HepG2 (cell line): Measurements from ENCODE around the gene STRIP1. TPM values are rescaled to one million over a fixed set of nuclear protein-coding genes. Genes with fewer than 3 reads are reported as not detected.

ENCODE experiments used
- CC2D1A ChIP-seq: sonication (generic); formaldehyde crosslinking; IDR thresholded peaks from 2 replicates; pipeline ENCODE4 v1.8.1; 2023; ENCODE audit warnings: mild to moderate bottlenecking, missing genetic modification reagents
- CCAR2 ChIP-seq: fragments of 200-400 bp; formaldehyde crosslinking; optimal IDR thresholded peaks from 2 replicates; pipeline ENCODE3; 2018; ENCODE audit warnings: low read depth, mild to moderate bottlenecking, low read length, moderate library complexity
- JARID2 ChIP-seq: sonication (generic); formaldehyde crosslinking; IDR thresholded peaks from 2 replicates; pipeline ENCODE4 v1.8.1; 2023; ENCODE audit warnings: missing genetic modification reagents, inconsistent platforms; ENCODE audit not compliant: insufficient replicate concordance
- MYNN ChIP-seq: sonication (generic); formaldehyde crosslinking; IDR thresholded peaks from 2 replicates; pipeline ENCODE4 v1.4.0; 2020; ENCODE audit warnings: mild to moderate bottlenecking, low read depth, missing genetic modification reagents
- NKX3-1 ChIP-seq: sonication (generic); formaldehyde crosslinking; IDR thresholded peaks from 2 replicates; pipeline ENCODE4 v1.5.0; 2020; ENCODE audit warnings: missing genetic modification reagents
- PHF5A ChIP-seq: IDR thresholded peaks from one replicate; pipeline ENCODE4 v1.6.1; 2018; ENCODE audit warnings: low read depth, missing genetic modification reagents; ENCODE audit not compliant: unreplicated experiment
- POLR2AphosphoS2 ChIP-seq: IDR thresholded peaks from 2 replicates; pipeline ENCODE4 v1.6.1; 2011; ENCODE audit warnings: low read depth, low read length, improper control_type of control experiment
- PRMT3 ChIP-seq: sonication (generic); formaldehyde crosslinking; IDR thresholded peaks from 2 replicates; pipeline ENCODE4 v1.8.1; 2022; ENCODE audit warnings: low read depth, mild to moderate bottlenecking, moderate library complexity, missing genetic modification reagents, borderline replicate concordance
- RNF2 ChIP-seq: fragments of 450-650 bp; conservative IDR thresholded peaks from 2 replicates; pipeline ENCODE4 v1.6.1; 2016; ENCODE audit warnings: low read depth
- STAG1 ChIP-seq: sonication (generic); formaldehyde crosslinking; IDR thresholded peaks from 2 replicates; pipeline ENCODE4 v1.4.0; 2020; ENCODE audit warnings: missing genetic modification reagents
- TRIM24 ChIP-seq: sonication (generic); formaldehyde crosslinking; IDR thresholded peaks from 2 replicates; pipeline ENCODE4 v1.8.0; 2022; ENCODE audit warnings: mild to moderate bottlenecking, missing genetic modification reagents
- ZBTB2 ChIP-seq: sonication (generic); formaldehyde crosslinking; IDR thresholded peaks from 2 replicates; pipeline ENCODE4 v1.8.0; 2022; ENCODE audit warnings: low read depth, missing genetic modification reagents
- ZBTB7A ChIP-seq: sonication (generic); formaldehyde crosslinking; IDR thresholded peaks from 2 replicates; pipeline ENCODE4 v1.8.0; 2022; ENCODE audit warnings: mild to moderate bottlenecking, missing genetic modification reagents
- ZNF138 ChIP-seq: sonication (generic); formaldehyde crosslinking; IDR thresholded peaks from 2 replicates; pipeline ENCODE4 v1.5.0; 2020; ENCODE audit warnings: mild to moderate bottlenecking, low read depth, missing genetic modification reagents
- ZNF205 ChIP-seq: IDR thresholded peaks from 2 replicates; pipeline ENCODE4 v1.6.1; 2018; ENCODE audit warnings: missing biosample characterization, missing genetic modification reagents
- ZNF225 ChIP-seq: sonication (generic); formaldehyde crosslinking; IDR thresholded peaks from 2 replicates; pipeline ENCODE4 v1.4.0; 2020; ENCODE audit warnings: mild to moderate bottlenecking, missing genetic modification reagents
- ZNF234 ChIP-seq: sonication (generic); formaldehyde crosslinking; conservative IDR thresholded peaks from 2 replicates; pipeline ENCODE4 v1.5.1; 2020; ENCODE audit warnings: mild to moderate bottlenecking, missing genetic modification reagents
- ZNF280D ChIP-seq: sonication (generic); formaldehyde crosslinking; IDR thresholded peaks from 2 replicates; pipeline ENCODE4 v1.5.1; 2020; ENCODE audit warnings: mild to moderate bottlenecking, missing genetic modification reagents
- ZNF326 ChIP-seq: sonication (generic); formaldehyde crosslinking; IDR thresholded peaks from 2 replicates; pipeline ENCODE4 v1.4.0; 2020; ENCODE audit warnings: missing genetic modification reagents, borderline replicate concordance
- ZNF382 ChIP-seq: sonication (generic); formaldehyde crosslinking; IDR thresholded peaks from 2 replicates; pipeline ENCODE4 v1.5.0; 2020; ENCODE audit warnings: missing genetic modification reagents, mild to moderate bottlenecking, borderline replicate concordance
- ZNF546 ChIP-seq: sonication (generic); formaldehyde crosslinking; conservative IDR thresholded peaks from 2 replicates; pipeline ENCODE4 v1.8.1; 2023; ENCODE audit warnings: mild to moderate bottlenecking, missing genetic modification reagents
- ZNF614 ChIP-seq: IDR thresholded peaks from 2 replicates; pipeline ENCODE4 v1.6.1; 2018; ENCODE audit warnings: missing biosample characterization, missing genetic modification reagents, inconsistent platforms, borderline replicate concordance
- ZNF790 ChIP-seq: sonication (generic); formaldehyde crosslinking; IDR thresholded peaks from 2 replicates; pipeline ENCODE4 v1.8.0; 2022; ENCODE audit warnings: missing genetic modification reagents, mild to moderate bottlenecking, borderline replicate concordance
- ZNF891 ChIP-seq: sonication (generic); formaldehyde crosslinking; IDR thresholded peaks from 2 replicates; pipeline ENCODE4 v1.5.0; 2020; ENCODE audit warnings: mild to moderate bottlenecking, missing genetic modification reagents
- polyA plus RNA-seq, 8 experiments: library from polyadenylated mRNA; depleted of rRNA in 3 of 8; stranded (reverse) in 7 of 8; unstranded in 1 of 8; fragments of >200 nt; fragmentation: Illumina TruSeq in 4 of 8; extraction: Trizol in 4 of 8; gene quantifications; 2 replicates each; pipeline versions ENCODE4 v1.2.1 to v1.2.3, GENCODE V29; 2011 to 2016; ENCODE audit warnings: low read depth in 4 of 8, missing spikeins in 1 of 8, mixed read lengths in 1 of 8; ENCODE audit not compliant: insufficient read depth in 1 of 8
- total RNA-seq, 5 experiments: library from RNA; depleted of rRNA; stranded (reverse); fragments of >200 nt; fragmentation: Illumina TruSeq; extraction: Trizol; gene quantifications; 2 replicates each; pipeline ENCODE4 v1.2.3, GENCODE V29; 2016; ENCODE audit warnings: low read depth in 1 of 5
- TF ChIP-seq, protein P1 (sequence below): sonication (generic); formaldehyde crosslinking; IDR thresholded peaks from 2 replicates; pipeline ENCODE4 v1.4.0; 2020; ENCODE audit warnings: mild to moderate bottlenecking, low read depth, missing genetic modification reagents

STRIP1 gene
- total and polyA plus RNA-seq, 2 of the 13 experiments (the other 11 are each of a cell fraction or from before 2014, with no cell fraction given), result 20.9 to 27.9 TPM

- no peak for TF ChIP-seq ZNF280D
- no peak for TF ChIP-seq ZNF614
- peak; percentile 34; the same call in 1 of the 2 replicates for TF ChIP-seq ZNF891
- TF ChIP-seq ZBTB7A (CRISPR knock-in tag), result no peak
- TF ChIP-seq ZNF546 (CRISPR knock-in tag), result no peak
- TF ChIP-seq ZNF382 (CRISPR knock-in tag), result no peak
- no peak for TF ChIP-seq ZNF138 (CRISPR knock-in tag)
- no peak for TF ChIP-seq PHF5A (CRISPR knock-in tag)
- peak; percentile 68; the same call in 1 of the 2 replicates for TF ChIP-seq ZNF234 (CRISPR knock-in tag)
- TF ChIP-seq CC2D1A (CRISPR knock-in tag), result no peak
- TF ChIP-seq, protein P1, sequence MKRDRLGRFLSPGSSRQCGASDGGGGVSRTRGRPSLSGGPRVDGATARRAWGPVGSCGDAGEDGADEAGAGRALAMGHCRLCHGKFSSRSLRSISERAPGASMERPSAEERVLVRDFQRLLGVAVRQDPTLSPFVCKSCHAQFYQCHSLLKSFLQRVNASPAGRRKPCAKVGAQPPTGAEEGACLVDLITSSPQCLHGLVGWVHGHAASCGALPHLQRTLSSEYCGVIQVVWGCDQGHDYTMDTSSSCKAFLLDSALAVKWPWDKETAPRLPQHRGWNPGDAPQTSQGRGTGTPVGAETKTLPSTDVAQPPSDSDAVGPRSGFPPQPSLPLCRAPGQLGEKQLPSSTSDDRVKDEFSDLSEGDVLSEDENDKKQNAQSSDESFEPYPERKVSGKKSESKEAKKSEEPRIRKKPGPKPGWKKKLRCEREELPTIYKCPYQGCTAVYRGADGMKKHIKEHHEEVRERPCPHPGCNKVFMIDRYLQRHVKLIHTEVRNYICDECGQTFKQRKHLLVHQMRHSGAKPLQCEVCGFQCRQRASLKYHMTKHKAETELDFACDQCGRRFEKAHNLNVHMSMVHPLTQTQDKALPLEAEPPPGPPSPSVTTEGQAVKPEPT (CRISPR knock-in tag), result no peak
- no peak for TF ChIP-seq ZBTB2
- TF ChIP-seq POLR2AphosphoS2, result no peak
- TF ChIP-seq ZNF326 (CRISPR knock-in tag), result no peak
- TF ChIP-seq TRIM24 (CRISPR knock-in tag), result no peak
- no peak for TF ChIP-seq JARID2 (CRISPR knock-in tag)
- no peak for TF ChIP-seq MYNN (CRISPR knock-in tag)
- TF ChIP-seq RNF2, result no peak
- TF ChIP-seq NKX3-1 (CRISPR knock-in tag), result no peak; the same call in 1 of the 2 replicates
- no peak for TF ChIP-seq CCAR2
- no peak for TF ChIP-seq STAG1
- peak; percentile 16; the same call in 1 of the 2 replicates for TF ChIP-seq ZNF205
- no peak for TF ChIP-seq ZNF790 (CRISPR knock-in tag)
- TF ChIP-seq PRMT3 (CRISPR knock-in tag), result no peak
- 0 out of 2 replicates have a peak, but pooled peaks have one; percentile 60 for TF ChIP-seq ZNF225 (CRISPR knock-in tag)
Measured at GRCh38 chr1:110034451-110035235, at the start of gene STRIP1 (continued).
